MCF 10A (cell line): Measurements from ENCODE around the gene AUP1. TPM values are rescaled to one million over a fixed set of nuclear protein-coding genes. Genes with fewer than 3 reads are reported as not detected.
A peak's percentile ranks its signal among the peaks of the same experiment; 100 is the strongest.

Source experiments
- BruUV-seq: library from RNA; stranded (reverse); fragments of 400-500 nt; replicated peaks from 2 replicates; lab custom pipeline; 2021; lab: Mats Ljungman, UMichigan
- CTCF ChIA-PET: fragments of 300-600 bp; sonication (Branson Sonifier 250); formaldehyde crosslinking; extraction: SDS; loops from one replicate; lab custom pipeline; 2021; ENCODE audit warnings: antibody characterized with exemption, inconsistent platforms; lab: Yijun Ruan, JAX
- POLR2A ChIA-PET: fragments of 300-600, 350-650 bp; sonication (Branson Sonifier 250); formaldehyde crosslinking; extraction: SDS; loops from one replicate; lab custom pipeline; 2020; ENCODE audit warnings: antibody characterized with exemption, inconsistent platforms; lab: Yijun Ruan, JAX
- DNase-seq: peaks from one replicate; pipeline ENCODE4 v3.0.0-alpha.2; 2018; ENCODE audit not compliant: unreplicated experiment
- H3K27ac Mint-ChIP-seq: one replicate; pipeline ENCODE4 v1.8.0; 2022; ENCODE audit warnings: mild to moderate bottlenecking, low read depth, mixed read lengths; ENCODE audit not compliant: unreplicated experiment
- H3K27me3 Mint-ChIP-seq: one replicate; pipeline ENCODE4 v1.8.0; 2022; ENCODE audit warnings: mixed read lengths; ENCODE audit not compliant: insufficient read depth, unreplicated experiment
- H3K36me3 Mint-ChIP-seq: one replicate; pipeline ENCODE4 v1.8.0; 2022; ENCODE audit warnings: mild to moderate bottlenecking, moderate library complexity, mixed read lengths; ENCODE audit not compliant: insufficient read depth, unreplicated experiment
- H3K4me1 Mint-ChIP-seq: one replicate; pipeline ENCODE4 v1.8.0; 2022; ENCODE audit warnings: mixed read lengths; ENCODE audit not compliant: insufficient read depth, unreplicated experiment
- H3K4me3 Mint-ChIP-seq: one replicate; pipeline ENCODE4 v1.8.0; 2022; ENCODE audit warnings: mild to moderate bottlenecking, moderate library complexity, mixed read lengths; ENCODE audit not compliant: unreplicated experiment
- H3K9me3 Mint-ChIP-seq: one replicate; pipeline ENCODE4 v1.8.0; 2022; ENCODE audit warnings: mixed read lengths; ENCODE audit not compliant: unreplicated experiment
- intact Hi-C: fragments of 100-400 bp; cut with micrococcal nuclease; formaldehyde crosslinking; loops from 2 replicates; pipeline ENCODE4 v1.14.1; 2022
- total RNA-seq: library from RNA; stranded (reverse); gene quantifications from 2 replicates; pipeline ENCODE4 v1.2.3, GENCODE V29; 2022
- TF ChIP-seq, protein P1 (sequence below): fragments of 200-600 bp; IDR thresholded peaks from one replicate; pipeline ENCODE4 v1.8.0; 2022; ENCODE audit warnings: antibody characterized with exemption, mild to moderate bottlenecking; ENCODE audit not compliant: unreplicated experiment

The AUP1 gene
- total RNA-seq, 1 experiment from 2014 or later: 140 TPM

DNA sequence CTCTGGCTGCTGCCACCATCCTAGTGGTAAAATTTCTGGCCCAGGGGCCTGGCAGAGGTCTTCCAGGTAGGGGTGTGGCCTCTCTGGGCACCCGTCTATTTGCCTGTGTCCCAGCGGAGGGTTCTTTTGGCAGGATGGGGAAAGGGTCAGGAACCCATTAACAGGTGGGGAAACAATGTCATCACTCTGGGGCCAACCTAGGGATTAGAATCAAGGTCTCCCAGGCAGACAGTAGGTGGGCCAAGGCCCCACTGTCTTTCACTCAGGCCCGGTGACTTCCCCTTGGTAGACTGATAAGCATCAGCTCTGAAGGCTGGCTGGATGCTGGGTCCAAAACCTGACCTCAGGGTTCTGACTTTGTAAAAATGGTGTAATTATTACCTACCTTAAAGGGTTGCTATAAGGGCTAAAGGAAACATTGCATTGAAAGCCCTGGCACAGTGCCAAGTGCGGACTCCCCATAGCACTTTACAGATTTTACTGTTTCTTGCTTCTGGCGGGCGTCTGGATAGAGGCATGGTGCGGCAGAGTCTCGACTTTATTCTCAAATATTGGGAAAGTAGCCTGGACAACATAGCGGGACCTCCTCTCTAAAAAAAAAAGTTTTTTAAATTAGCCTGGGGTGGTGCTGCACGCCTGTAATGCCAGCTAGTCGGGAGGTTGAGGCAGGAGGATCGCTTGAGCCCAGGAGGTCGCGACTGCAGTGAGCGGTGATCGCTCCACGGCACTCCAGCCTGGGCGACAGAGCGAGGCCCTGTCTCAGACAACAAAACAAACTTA, 32.3 kb downstream of the AUP1 start:
- Mint-ChIP-seq H3K27ac (no peak overlapping the region), H3K4me3 (peak overlapping the region; percentile 51), H3K9me3 (no peaks in the 10 kb centered on the region), H3K36me3 (peaks cover 13% of the 10 kb centered on the region), H3K27me3 (peaks cover 16% of the 10 kb centered on the region), H3K4me1 (peaks cover 11% of the 10 kb centered on the region)
- ChIA-PET CTCF (interaction anchor here (0.8 to 1.5 kb wide), 3 partner anchors 11 to 91 kb away, joined by 3 to 5 read pairs (median 3); partner anchors contain the start of genes CCDC142 and TTC31), POLR2A (interaction anchor here (0.9 to 1.9 kb wide), 3 partner anchors 10 to 90 kb away, joined by 3 to 9 read pairs (median 4); partner anchors contain the start of genes CCDC142, PCGF1 and TTC31)
- intact Hi-C loops: no loop called here
- TF ChIP-seq, protein P1, sequence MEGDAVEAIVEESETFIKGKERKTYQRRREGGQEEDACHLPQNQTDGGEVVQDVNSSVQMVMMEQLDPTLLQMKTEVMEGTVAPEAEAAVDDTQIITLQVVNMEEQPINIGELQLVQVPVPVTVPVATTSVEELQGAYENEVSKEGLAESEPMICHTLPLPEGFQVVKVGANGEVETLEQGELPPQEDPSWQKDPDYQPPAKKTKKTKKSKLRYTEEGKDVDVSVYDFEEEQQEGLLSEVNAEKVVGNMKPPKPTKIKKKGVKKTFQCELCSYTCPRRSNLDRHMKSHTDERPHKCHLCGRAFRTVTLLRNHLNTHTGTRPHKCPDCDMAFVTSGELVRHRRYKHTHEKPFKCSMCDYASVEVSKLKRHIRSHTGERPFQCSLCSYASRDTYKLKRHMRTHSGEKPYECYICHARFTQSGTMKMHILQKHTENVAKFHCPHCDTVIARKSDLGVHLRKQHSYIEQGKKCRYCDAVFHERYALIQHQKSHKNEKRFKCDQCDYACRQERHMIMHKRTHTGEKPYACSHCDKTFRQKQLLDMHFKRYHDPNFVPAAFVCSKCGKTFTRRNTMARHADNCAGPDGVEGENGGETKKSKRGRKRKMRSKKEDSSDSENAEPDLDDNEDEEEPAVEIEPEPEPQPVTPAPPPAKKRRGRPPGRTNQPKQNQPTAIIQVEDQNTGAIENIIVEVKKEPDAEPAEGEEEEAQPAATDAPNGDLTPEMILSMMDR: no peak
- BruUV-seq: no TSS peak
- DNase-seq: no peak

DNA sequence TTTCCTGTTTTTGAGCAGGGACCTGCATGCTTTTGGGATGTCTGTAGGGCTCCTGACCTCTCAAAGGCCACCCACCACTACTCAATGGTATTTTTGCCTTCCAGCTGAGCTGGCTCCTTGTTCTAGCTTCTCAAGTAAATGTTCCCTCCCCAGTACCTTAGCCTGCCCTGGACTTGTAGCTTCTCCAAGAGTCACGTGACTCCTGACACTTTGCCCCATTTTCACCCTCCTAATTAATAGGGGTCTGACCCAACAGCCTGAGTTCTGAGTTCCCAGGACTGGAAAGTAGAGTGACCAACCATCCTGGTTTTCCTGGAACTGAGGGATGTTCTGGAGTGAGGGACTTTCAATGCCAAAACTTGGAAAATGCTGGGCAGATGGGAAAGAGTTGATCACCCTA, 34.1 kb downstream of the AUP1 start:
- Mint-ChIP-seq H3K4me1 (peaks cover 11% of the 10 kb centered on the region), H3K27ac (no peak overlapping the region), H3K36me3 (peaks cover 13% of the 10 kb centered on the region), H3K27me3 (peaks cover 16% of the 10 kb centered on the region), H3K9me3 (no peaks in the 10 kb centered on the region), H3K4me3 (no peak overlapping the region)
- no TSS peak for BruUV-seq
- intact Hi-C loops: no loop called here
- no peak for DNase-seq
- ChIA-PET POLR2A (interaction anchor here (1.4 kb wide), 1 partner anchor 11 kb away, joined by 3 read pairs; the partner anchor contains the start of gene PCGF1), CTCF (no interaction called here)
- TF ChIP-seq, protein P1: no peak

DNA sequence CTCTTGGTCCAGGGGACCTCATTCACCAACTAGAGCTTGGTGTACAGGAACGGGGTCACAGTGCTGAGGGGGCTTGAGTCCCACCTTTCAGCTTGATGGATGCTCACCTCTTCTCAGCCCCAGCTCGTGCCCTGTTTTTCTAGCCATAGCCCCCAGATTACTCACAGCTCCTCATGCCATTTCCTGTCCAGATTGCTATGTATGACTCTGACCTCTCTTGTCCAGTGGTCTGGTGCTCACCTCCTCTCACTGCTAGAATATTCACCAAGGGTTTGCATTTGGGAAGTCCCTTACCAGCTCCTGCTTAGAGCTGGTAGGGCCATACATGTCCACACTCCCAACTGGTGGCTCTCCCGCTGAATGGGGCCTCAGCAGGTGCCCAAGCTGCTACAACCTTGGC, 36.0 kb downstream of the AUP1 start:
- intact Hi-C loops: no loop called here
- CTCF ChIA-PET: interaction anchor here (0.6 to 1.8 kb wide), 3 partner anchors 10 to 95 kb away, joined by 3 to 9 read pairs (median 6); partner anchors contain the start of genes CCDC142 and TTC31

More for the DNA sequence above, 36.0 kb downstream of the AUP1 start:
- BruUV-seq: no TSS peak
- Mint-ChIP-seq H3K4me3 (no peak overlapping the region), H3K27ac (no peak overlapping the region), H3K9me3 (no peaks in the 10 kb centered on the region), H3K27me3 (peaks cover 7% of the 10 kb centered on the region), H3K36me3 (peaks cover 11% of the 10 kb centered on the region), H3K4me1 (peaks cover 5% of the 10 kb centered on the region)
- no peak for DNase-seq
- TF ChIP-seq, protein P1: no peak
- POLR2A ChIA-PET: interaction anchor here (1.0 to 1.5 kb wide), 2 partner anchors 10 to 14 kb away, joined by 3 to 6 read pairs; partner anchors contain the start of genes CCDC142, PCGF1 and TTC31
